OCI-LY3 (cell line): Measurements from ENCODE around the gene SCARB2.

Experiments used
- EZH2phosphoT487 ChIP-seq: fragments of 200-600 bp; shearing (Covaris generic); IDR thresholded peaks from 2 replicates; pipeline ENCODE4 v1.6.1; 2018; ENCODE audit warnings: antibody characterized with exemption, mixed run types, low read depth
- TF ChIP-seq, protein P1 (sequence below): fragments of 200-600, 300-600 bp; sonication (generic); IDR thresholded peaks from 2 replicates; pipeline ENCODE4 v1.5.1; 2014; ENCODE audit warnings: antibody characterized with exemption, low read length, low read depth

DNA sequence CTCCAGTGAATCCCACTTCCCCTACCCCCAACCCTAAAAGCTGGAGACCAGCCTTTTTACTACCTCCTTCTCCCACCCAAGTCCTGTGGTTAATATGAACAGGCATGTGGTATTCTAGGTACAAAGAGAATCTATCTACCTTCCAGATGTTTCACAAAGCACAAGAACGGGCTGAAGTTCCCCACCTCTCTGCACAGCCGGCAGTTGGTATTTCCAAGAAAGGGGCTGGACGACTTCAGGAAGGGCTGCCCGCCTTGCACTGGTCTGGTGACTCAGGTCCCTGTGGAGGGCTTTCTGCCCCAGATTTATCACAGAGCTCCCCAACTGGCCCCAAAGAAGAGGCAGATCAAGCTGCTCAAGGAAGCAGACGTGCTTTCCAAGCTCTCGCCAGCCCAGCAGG, 42.4 kb upstream of the SCARB2 start:
- TF ChIP-seq, protein P1, sequence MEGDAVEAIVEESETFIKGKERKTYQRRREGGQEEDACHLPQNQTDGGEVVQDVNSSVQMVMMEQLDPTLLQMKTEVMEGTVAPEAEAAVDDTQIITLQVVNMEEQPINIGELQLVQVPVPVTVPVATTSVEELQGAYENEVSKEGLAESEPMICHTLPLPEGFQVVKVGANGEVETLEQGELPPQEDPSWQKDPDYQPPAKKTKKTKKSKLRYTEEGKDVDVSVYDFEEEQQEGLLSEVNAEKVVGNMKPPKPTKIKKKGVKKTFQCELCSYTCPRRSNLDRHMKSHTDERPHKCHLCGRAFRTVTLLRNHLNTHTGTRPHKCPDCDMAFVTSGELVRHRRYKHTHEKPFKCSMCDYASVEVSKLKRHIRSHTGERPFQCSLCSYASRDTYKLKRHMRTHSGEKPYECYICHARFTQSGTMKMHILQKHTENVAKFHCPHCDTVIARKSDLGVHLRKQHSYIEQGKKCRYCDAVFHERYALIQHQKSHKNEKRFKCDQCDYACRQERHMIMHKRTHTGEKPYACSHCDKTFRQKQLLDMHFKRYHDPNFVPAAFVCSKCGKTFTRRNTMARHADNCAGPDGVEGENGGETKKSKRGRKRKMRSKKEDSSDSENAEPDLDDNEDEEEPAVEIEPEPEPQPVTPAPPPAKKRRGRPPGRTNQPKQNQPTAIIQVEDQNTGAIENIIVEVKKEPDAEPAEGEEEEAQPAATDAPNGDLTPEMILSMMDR, result no peak
- no peak for TF ChIP-seq EZH2phosphoT487
